Measurements from ENCODE around the gene FAM170B.

The FAM170B gene

DNA sequence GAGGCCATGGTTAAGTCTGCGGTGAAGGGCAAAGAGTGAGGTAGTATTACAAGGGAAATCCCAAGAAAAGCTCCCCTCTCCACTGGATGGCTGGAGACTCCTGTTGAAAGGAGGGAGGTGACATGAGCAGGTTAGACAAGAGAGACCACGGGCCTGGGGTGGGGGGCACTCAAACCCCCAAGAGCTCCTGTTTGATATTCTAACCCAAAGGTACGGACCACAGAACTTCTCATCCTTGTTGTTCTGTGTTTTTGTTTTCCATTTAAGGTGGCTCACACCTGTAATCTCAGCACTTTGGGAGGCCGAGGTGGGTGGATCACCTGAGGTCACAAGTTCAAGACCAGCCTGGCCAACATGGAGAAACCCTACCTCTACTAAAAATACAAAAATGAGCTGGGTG lies 30.1 kb downstream of the FAM170B start:
- no peak for DNase-seq (ENCODE audit: low spot score)

DNA sequence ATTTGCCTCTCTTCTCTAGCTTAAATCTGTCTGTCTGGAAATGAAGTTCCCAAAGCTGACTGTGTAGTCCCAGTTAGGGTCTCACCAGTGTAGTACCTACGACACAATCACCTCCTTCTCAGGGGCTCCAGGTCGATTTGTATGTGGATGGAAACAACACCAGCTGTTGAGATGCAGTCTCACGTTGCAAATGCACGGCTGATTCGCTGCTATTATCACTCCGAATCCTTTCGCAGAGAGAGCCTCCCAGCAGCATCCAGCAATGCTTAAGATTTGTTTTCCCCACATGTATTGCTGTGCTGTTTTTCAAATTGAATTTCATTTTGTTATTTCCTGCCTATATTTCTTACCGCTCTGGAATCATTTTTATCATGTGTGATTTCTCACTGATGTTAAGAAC lies 34.8 kb downstream of the FAM170B start:
- DNase-seq (ENCODE audit: low spot score) = no peak

DNA sequence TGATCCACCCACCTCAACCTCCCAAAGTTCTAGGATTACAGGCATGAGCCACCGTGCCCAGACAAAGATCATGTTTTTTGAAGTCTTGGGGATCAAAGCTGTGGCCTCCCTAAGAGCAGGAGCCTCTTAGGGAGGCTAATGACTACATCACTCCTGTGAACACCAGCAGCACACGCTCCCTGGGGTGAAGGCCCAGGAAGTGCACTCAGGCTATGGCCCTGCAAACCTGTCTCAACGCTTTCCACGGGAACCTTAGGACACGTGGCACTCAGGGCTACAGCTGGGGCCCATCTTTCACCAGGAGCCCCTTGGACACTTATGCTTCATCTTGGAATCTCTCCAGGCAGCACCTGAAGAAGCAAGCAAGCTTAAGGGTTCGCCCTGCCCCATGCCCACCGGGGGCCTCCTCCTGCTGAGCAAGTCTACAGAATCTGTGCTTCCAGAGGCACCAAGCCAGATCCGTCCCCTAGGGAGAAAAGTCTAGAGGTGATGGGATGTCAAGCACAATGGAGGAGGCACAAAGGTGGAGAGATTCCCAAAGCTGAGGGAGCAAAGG lies 36.9 kb downstream of the FAM170B start:
- DNase-seq (ENCODE audit: low spot score) = no peak

DNA sequence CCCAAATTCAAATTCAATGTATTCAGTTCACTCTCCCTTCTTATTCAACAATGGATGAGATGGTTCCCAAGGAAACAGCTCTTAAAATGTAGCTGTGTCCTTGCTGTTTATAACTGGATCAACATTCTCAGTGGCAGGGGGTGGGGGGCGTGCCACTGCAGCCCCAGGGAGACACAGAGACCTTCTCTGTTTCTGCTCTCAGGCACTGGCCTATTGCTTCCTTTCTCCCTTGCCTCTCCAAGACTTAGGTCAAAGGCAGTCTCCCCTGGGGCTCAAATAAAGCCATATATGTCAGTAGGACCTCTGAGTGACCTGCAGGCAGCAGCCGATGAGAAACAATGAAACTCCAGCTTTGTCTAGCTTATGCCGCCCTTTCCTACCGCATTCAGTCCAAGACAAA lies 39.2 kb downstream of the FAM170B start:
- no peak for DNase-seq (ENCODE audit: low spot score)

DNA sequence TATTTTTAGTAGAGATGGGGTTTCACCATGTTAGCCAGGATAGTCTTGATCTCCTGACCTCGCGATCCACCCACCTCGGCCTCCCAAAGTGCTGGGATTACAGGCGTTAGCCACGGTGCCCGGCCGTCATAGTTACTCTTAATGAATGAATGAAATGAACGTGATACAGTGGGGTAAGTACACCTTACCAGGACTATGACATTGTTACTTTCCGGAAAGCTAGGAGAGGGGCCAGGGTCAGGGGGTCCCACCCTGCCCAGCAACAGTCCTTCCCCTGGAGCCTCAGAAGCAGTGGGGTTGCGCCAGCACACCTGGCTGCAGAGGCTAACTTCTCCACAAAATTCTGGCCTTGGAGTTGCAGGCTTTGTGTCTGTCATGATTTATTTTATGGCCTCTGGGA lies 39.9 kb downstream of the FAM170B start:
- no peak for DNase-seq (ENCODE audit: low spot score)

DNA sequence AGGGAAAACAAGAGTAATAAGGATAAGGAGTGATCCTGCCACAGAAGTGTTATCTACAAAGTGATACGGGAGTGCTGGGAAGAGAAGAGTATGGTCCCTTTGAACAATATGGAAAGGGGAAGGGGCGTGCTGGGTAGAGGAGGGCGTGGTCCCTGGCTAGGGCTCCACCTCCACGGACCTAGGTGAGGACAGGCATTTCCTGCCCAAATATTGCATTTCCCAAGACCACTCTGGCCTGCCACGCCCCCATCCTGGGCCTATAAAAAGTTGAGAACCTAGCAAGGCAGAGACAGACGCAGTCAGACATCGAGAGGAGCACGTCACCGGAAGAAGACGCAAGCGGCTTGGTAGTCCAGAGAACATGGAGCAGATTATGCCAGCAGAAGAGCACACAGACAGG lies 41.3 kb downstream of the FAM170B start:
- DNase-seq (ENCODE audit: low spot score) = no peak

DNA sequence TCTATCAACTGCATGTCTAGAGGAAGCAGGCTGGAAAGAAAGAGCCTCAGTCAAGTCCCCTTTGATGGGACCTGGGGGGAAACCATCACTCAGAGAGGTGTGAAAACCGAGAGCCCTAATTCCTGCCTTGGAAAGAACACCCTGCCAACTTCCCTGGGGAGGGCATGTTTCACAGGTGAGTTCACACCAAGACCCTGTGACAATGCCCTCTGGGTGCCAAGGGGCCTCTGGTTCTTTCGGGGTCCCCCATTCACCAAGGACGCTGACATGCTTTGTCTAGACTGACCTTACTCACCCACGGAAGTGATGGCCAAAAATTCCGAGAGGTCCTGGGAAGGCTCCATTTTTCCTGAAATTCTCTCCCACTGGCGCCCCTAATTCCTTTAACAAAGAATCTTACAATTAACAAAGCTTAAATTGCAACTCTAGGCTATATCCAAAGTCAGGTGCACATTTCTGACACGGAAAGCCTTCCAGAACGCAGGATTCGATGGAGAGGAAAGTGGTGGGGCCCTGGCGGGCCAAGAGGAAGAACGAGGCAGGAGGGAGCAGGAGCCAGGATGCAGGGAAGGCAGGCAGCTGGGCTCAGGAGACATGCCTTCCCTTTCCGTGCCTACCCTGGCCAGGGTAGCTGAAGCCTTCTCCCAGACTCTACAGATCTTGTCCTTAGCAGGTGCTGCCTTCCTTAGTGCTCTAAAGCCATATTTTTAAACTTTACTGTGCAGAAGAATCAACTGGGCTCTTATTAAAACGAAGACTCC lies 42.2 kb downstream of the FAM170B start:
- DNase-seq (ENCODE audit: low spot score) = no peak

DNA sequence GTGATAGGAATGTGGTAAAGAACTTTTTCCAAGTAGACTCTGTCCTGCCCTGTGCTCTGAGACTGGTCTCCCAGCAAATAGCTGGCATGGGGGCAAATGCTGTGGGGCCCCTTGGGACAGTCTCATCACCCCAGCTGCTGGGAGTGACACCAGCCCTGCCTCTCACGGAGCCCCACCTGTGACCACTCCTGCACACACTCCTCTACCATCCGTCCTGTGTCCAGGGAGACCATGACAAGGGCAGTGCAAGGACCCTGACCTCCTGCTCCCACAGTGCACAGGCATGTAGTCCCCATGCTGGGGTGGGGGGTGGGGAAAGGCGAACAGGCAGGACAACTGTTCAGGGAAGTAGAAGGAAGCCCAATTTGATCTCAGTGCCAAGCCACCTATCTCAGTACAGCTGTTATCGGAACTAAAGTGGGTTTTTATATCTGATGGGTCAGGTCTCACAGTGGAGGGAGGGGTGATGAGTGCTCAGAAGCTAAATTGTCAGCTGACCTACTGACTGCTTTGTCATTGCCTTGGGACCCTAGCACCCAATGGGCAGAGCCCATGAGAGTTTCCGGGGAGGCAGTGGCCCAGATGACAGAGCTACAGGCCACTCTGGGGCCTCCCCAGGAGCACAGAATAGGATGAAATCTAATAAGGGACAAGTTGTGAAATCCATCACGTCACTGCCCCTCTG lies 43.0 kb downstream of the FAM170B start:
- DNase-seq (ENCODE audit: low spot score) = no peak

DNA sequence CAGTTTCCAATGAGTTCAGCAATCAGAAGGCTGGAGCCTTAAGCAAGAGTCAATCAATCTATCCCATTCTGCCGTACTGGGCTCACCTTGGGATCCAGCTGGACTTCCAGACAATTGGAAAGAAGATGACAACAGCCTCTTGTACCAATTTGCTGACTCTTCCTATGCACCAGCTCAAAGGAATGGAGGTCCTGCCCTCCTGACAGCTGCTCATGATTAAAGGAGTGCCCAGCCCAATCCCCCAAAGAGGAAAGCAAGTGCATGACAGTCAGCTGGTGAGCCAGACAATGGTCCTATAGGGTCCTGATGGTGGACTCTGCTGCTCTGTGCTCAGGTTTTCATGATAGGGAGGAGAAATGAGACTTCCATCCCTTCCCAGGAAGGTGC lies 43.6 kb downstream of the FAM170B start:
- no peak for DNase-seq (ENCODE audit: low spot score)

DNA sequence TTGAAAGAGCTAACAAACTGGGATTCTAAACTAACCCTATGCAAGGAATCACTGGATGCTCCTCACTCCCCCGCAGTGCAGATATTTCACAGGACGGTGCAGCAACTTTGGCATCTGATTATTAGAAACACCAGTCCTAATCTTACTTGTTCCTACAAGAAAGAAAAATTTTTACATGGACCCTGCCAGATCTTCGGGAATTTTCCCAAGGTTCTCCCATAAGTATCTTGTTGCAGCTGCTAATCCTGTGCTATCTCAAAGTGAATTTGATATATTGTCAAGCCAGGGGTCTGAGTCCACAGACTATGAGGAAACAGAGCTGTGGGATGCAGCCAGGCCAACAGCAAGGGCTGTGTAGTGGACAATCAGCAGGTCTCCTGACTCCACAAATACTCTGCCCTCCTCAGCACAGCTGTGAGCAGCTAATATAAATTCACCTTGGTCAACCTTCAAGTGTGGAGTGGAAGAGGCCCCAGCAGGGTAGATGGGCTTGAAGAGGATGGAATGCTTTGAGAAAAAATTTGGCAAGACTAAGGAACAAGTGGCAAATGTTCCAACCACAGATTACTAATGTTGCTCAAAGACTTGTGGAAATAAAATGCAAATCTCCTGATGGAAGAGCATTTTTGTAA lies 44.1 kb downstream of the FAM170B start:
- no peak for DNase-seq (ENCODE audit: low spot score)

DNA sequence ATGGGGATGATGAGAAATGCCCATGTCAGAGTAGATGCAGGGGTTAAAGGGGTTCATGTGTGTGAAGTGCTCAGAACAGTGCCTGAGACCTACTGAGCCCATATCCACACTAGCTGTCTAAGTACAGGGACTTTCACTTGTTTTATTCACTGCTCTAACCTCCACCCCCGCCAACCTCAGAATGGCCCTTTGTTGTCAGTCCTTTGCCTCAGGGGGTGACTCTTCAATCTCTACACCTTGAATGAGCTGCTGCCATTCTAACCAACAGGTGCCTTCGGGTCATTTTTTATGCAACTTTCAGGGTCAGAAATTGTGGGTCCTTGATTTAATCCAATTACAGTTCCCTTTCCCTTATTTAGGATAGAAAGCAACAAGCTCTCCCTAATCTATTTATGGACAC lies 44.7 kb downstream of the FAM170B start:
- DNase-seq (ENCODE audit: low spot score) = no peak

DNA sequence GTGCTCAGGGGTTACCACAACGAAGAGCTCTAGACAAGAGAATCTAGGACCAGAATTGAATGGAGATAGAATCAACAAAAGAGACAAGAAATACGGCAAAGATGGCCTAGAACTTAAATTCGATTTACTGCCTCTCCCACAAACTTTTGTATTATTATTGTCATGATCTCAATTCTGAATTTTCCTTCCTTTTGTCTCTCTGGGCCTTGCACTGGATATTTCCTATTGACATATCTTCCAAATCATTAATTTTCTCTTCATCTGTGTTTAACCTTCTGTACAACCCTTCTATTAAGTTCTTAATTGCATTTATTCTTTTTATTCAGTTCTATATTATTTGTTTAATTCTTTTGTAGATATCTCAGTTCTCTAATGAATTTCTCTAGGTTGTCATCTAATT lies 46.9 kb downstream of the FAM170B start:
- no peak for DNase-seq (ENCODE audit: low spot score)

DNA sequence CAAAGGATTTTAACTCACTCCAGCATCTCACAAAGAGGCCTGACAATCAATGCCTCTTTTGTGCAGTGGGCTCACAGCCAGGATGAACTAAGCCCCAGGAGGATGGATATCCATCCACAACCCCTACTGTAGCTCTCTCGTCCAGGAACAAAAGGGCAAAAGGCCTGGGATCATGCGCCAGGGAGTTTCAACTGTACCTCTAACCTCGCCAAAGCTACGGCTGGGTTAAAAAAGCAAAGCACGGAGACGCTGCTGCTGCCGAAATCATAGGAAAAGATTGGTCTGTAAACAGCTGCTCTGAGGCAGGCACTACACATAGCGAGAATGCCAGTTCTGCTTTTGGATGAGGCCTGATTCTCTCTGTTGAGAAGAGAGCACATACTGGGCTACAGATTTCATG lies 50.6 kb downstream of the FAM170B start:
- no peak for DNase-seq (ENCODE audit: low spot score)

DNA sequence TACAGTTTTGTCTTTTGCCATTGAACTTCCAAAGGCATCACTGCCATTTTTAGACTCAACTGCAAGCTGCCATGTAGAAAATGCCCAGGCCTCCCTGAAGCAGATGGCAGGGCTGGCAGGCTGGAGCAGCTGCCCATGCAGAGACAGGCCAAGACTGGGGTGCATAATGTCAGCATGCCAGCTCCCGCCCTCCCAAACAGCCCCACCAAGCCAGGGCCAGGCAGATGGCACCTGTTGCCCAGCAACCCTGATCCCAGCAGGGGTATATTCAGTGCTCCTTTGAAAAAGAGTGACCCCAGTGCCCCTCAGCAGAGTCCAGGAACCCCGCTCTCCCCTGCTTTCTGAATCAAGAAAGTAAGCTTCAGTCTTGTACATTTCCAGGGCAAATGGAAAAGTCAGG lies 51.1 kb downstream of the FAM170B start:
- DNase-seq (ENCODE audit: low spot score) = no peak

DNA sequence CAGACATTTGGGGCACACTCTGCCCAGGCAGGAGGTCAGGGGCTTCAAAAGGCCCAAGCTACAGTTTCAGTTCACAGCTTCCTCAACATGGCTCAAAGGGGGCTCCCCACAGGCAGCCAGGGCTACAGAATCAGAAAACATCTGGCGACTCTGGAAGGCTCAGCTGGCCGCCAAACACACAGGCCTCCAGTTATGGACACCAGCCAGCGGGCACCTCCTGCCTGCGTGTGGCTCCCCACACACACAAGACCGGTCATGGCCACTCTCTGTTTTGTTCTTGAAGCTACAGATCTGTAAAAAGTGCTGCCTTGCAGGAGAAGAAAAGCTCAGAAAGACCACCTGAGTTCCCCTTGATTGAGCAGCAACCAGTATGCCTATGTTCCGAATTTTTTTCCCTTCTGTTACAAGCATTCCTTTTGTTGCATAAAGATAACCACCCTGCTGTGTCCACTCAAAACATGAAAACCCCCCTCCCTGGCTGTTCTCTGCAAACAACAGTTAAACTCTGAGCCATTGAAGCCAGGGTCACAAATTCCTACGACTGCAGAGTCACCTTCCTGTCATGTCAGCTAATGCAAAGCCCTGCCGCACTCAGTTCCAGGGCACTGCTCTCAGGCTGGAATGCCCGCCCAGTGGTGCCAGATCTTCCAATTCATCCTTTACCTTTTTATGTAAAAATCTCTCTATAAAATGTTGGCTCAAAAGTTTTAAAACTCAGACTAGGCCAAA lies 52.1 kb downstream of the FAM170B start:
- no peak for DNase-seq (ENCODE audit: low spot score)

Measured in germinal center (tissue), 1 donor.